HepG2 (cell line): Measurements from ENCODE around the gene RPS6KL1. TPM values are rescaled to one million over a fixed set of nuclear protein-coding genes. Genes with fewer than 3 reads are reported as not detected.
A peak's percentile ranks its signal among the peaks of the same experiment; 100 is the strongest.

ENCODE experiments used
- ETV5 ChIP-seq: IDR thresholded peaks from 2 replicates; pipeline ENCODE4 v1.6.1; 2018; ENCODE audit warnings: missing biosample characterization, missing genetic modification reagents, inconsistent platforms, borderline replicate concordance
- FOXO1 ChIP-seq: sonication (generic); formaldehyde crosslinking; IDR thresholded peaks from 2 replicates; pipeline ENCODE4 v1.4.0; 2020; ENCODE audit warnings: missing genetic modification reagents
- HNF4G ChIP-seq, 2 experiments: sonication (generic) in 1 of 2; formaldehyde crosslinking in 1 of 2; IDR thresholded peaks; 2 replicates each; pipeline versions ENCODE4 v1.4.0 to v1.6.1; 2011 to 2020; ENCODE audit warnings: borderline replicate concordance in 2 of 2, low read depth in 2 of 2, mild to moderate bottlenecking in 2 of 2, low read length in 1 of 2, missing genetic modification reagents in 1 of 2, moderate library complexity in 1 of 2
- MAF1 ChIP-seq: sonication (generic); formaldehyde crosslinking; IDR thresholded peaks from 2 replicates; pipeline ENCODE4 v1.5.0; 2020; ENCODE audit warnings: missing genetic modification reagents, borderline replicate concordance
- MXI1 ChIP-seq: IDR thresholded peaks from 3 replicates; pipeline ENCODE4 v1.6.1; 2012; ENCODE audit warnings: low read depth, low read length, inconsistent platforms, borderline replicate concordance
- NR2F6 ChIP-seq, 2 experiments: IDR thresholded peaks; 2 replicates each; pipeline ENCODE4 v1.6.1; 2016; ENCODE audit warnings: antibody characterized with exemption in 1 of 2, mild to moderate bottlenecking in 1 of 2
- RXRB ChIP-seq: IDR thresholded peaks from 2 replicates; pipeline ENCODE4 v1.6.1; 2016; ENCODE audit warnings: borderline replicate concordance, missing genetic modification reagents, missing compliant biosample characterization
- SALL1 ChIP-seq: sonication (generic); formaldehyde crosslinking; IDR thresholded peaks from 2 replicates; pipeline ENCODE4 v1.8.0; 2022; ENCODE audit warnings: mild to moderate bottlenecking, missing genetic modification reagents
- SOX13 ChIP-seq, 3 experiments: fragments of 450-650 bp in 1 of 3; sonication (generic) in 1 of 3; formaldehyde crosslinking in 1 of 3; IDR thresholded peaks in 2 of 3; conservative IDR thresholded peaks in 1 of 3; 2 replicates each; pipeline versions ENCODE4 v1.5.0 to v1.6.1; 2016 to 2020; ENCODE audit warnings: antibody characterized with exemption in 1 of 3, mild to moderate bottlenecking in 1 of 3, missing compliant biosample characterization in 1 of 3, missing genetic modification reagents in 1 of 3, moderate library complexity in 1 of 3
- ZBTB43 ChIP-seq: sonication (generic); formaldehyde crosslinking; conservative IDR thresholded peaks from 2 replicates; pipeline ENCODE4 v1.4.0; 2020; ENCODE audit warnings: missing genetic modification reagents
- ZEB1 ChIP-seq: IDR thresholded peaks from 2 replicates; pipeline ENCODE4 v1.6.1; 2012; ENCODE audit warnings: mild to moderate bottlenecking, low read depth, inconsistent platforms; ENCODE audit not compliant: insufficient replicate concordance
- ZNF224 ChIP-seq: sonication (generic); formaldehyde crosslinking; IDR thresholded peaks from 2 replicates; pipeline ENCODE4 v1.5.0; 2020; ENCODE audit warnings: mild to moderate bottlenecking, missing genetic modification reagents
- ZNF274 ChIP-seq: sonication (generic); formaldehyde crosslinking; IDR thresholded peaks from 2 replicates; pipeline ENCODE4 v1.5.1; 2020; ENCODE audit warnings: mild to moderate bottlenecking, missing genetic modification reagents
- ZNF644 ChIP-seq: IDR thresholded peaks from 2 replicates; pipeline ENCODE4 v1.6.1; 2016; ENCODE audit warnings: low read depth
- ZNF800 ChIP-seq: sonication (generic); formaldehyde crosslinking; IDR thresholded peaks from 2 replicates; pipeline ENCODE4 v1.4.0; 2020; ENCODE audit warnings: missing genetic modification reagents
- polyA plus RNA-seq, 8 experiments: library from polyadenylated mRNA; depleted of rRNA in 3 of 8; stranded (reverse) in 7 of 8; unstranded in 1 of 8; fragments of >200 nt; fragmentation: Illumina TruSeq in 4 of 8; extraction: Trizol in 4 of 8; gene quantifications; 2 replicates each; pipeline versions ENCODE4 v1.2.1 to v1.2.3, GENCODE V29; 2011 to 2016; ENCODE audit warnings: low read depth in 4 of 8, missing spikeins in 1 of 8, mixed read lengths in 1 of 8; ENCODE audit not compliant: insufficient read depth in 1 of 8
- total RNA-seq, 5 experiments: library from RNA; depleted of rRNA; stranded (reverse); fragments of >200 nt; fragmentation: Illumina TruSeq; extraction: Trizol; gene quantifications; 2 replicates each; pipeline ENCODE4 v1.2.3, GENCODE V29; 2016; ENCODE audit warnings: low read depth in 1 of 5
- TF ChIP-seq, protein P1 (sequence below): sonication (generic); formaldehyde crosslinking; IDR thresholded peaks from 2 replicates; pipeline ENCODE4 v1.4.0; 2020; ENCODE audit warnings: missing genetic modification reagents
- TF ChIP-seq, protein P2 (sequence below): sonication (generic); formaldehyde crosslinking; IDR thresholded peaks from 2 replicates; pipeline ENCODE4 v1.4.0; 2020; ENCODE audit warnings: missing genetic modification reagents

Gene RPS6KL1
- total and polyA plus RNA-seq, 2 of the 13 experiments (the other 11 are each of a cell fraction or from before 2014, with no cell fraction given), result 6.5 to 11.5 TPM

DNA sequence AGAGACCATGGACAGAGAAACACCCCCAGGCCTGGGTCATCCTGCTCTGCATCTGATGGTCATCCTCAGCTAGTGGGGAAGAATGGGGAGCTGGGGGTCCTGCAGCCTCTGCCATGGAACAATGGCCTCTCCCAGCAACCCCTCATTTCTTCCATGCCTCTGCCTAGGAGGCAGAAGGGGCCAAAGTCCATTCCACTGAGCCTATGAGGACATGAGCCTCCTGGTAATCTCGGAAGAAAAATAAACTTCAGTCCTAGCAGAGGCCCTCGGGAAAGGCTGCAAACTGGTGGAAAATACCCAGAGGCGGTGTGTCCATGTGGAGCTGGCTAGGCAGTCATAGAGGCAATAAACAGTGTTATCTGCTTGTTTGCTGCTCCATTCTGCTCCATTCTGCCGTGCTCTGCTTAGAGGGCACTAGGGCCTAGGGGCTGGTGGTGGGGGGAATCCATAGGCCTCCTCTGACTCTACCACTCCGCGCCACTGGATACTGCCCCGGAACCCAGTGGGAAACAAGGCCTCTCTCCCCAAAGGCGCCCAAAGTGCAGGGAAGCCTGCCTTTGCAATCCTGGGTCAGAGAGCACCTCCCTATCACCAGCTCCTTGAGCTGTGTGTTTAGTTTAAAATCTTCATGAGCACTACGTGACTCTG, 27.9 kb upstream of the RPS6KL1 start (continued):
- TF ChIP-seq ZNF224 (CRISPR knock-in tag) (peak; percentile 100), HNF4G (IDR thresholded peaks at IDR 0.05; ENCODE audit: borderline replicate concordance, low read depth, low read length) (peak; percentile 73; the same call in 1 of the 2 replicates), HNF4G (CRISPR knock-in tag; IDR thresholded peaks at IDR 0.05; ENCODE audit: borderline replicate concordance, low read depth) (peak; percentile 90), RXRB (CRISPR knock-in tag) (peak; percentile 56), ZBTB43 (no peak), SOX13 (IDR thresholded peaks at IDR 0.05) (no peak), SOX13 (CRISPR knock-in tag; conservative IDR thresholded peaks at IDR 0.05 in 1 of 2, IDR thresholded peaks at IDR 0.05 in 1 of 2) (0 out of 4 replicates have a peak, but pooled peaks of 1 of the 2 experiments have one; percentile 41), NR2F6 (IDR thresholded peaks at IDR 0.05) (no peak), NR2F6 (CRISPR knock-in tag; IDR thresholded peaks at IDR 0.05) (0 out of 2 replicates have a peak, but pooled peaks have one; percentile 7), MAF1 (0 out of 2 replicates have a peak, but pooled peaks have one; percentile 46), ZEB1 (peak; percentile 19), SALL1 (CRISPR knock-in tag) (peak; percentile 51), FOXO1 (CRISPR knock-in tag) (peak; percentile 12; the same call in 1 of the 2 replicates), ZNF800 (CRISPR knock-in tag) (no peak), ETV5 (CRISPR knock-in tag) (no peak; the same call in 1 of the 2 replicates), MXI1 (peak; percentile 13; the same call in 1 of the 3 replicates), ZNF274 (CRISPR knock-in tag) (no peak), ZNF644 (CRISPR knock-in tag) (peak; percentile 88)
- TF ChIP-seq, protein P1, sequence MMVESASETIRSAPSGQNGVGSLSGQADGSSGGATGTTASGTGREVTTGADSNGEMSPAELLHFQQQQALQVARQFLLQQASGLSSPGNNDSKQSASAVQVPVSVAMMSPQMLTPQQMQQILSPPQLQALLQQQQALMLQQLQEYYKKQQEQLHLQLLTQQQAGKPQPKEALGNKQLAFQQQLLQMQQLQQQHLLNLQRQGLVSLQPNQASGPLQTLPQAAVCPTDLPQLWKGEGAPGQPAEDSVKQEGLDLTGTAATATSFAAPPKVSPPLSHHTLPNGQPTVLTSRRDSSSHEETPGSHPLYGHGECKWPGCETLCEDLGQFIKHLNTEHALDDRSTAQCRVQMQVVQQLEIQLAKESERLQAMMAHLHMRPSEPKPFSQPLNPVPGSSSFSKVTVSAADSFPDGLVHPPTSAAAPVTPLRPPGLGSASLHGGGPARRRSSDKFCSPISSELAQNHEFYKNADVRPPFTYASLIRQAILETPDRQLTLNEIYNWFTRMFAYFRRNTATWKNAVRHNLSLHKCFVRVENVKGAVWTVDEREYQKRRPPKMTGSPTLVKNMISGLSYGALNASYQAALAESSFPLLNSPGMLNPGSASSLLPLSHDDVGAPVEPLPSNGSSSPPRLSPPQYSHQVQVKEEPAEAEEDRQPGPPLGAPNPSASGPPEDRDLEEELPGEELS, result peak; percentile 24; the same call in 1 of the 2 replicates
- TF ChIP-seq, protein P2, sequence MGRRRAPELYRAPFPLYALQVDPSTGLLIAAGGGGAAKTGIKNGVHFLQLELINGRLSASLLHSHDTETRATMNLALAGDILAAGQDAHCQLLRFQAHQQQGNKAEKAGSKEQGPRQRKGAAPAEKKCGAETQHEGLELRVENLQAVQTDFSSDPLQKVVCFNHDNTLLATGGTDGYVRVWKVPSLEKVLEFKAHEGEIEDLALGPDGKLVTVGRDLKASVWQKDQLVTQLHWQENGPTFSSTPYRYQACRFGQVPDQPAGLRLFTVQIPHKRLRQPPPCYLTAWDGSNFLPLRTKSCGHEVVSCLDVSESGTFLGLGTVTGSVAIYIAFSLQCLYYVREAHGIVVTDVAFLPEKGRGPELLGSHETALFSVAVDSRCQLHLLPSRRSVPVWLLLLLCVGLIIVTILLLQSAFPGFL, result no peak
